ENCODE data around the gene TAS2R20. TPM values are rescaled to one million over a fixed set of nuclear protein-coding genes. Genes with fewer than 3 reads are reported as not detected.

TAS2R20 gene
- total RNA-seq, 1 donor from 2014 or later: 1.5 TPM

DNA sequence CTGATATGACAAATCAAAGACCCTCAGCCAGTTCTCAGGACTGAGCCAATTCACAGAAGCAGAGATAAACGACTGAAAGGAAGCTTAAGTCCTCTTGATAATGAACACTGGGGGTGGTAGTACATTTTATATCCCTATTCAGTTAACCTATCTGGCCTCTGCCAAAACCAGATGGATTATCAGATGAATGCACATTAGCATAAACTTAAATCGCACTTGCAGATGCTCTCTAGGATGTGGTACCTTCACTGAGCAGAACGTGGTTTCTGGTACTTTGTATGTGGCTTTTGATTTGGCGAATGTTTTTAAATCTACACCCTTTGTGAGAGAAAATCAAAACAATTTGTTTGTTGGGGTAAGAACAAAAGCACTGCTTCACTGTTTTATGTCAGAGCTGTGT, 37.9 kb downstream of the TAS2R20 start:
- no peak for DNase-seq (ENCODE audit: low spot score)

DNA sequence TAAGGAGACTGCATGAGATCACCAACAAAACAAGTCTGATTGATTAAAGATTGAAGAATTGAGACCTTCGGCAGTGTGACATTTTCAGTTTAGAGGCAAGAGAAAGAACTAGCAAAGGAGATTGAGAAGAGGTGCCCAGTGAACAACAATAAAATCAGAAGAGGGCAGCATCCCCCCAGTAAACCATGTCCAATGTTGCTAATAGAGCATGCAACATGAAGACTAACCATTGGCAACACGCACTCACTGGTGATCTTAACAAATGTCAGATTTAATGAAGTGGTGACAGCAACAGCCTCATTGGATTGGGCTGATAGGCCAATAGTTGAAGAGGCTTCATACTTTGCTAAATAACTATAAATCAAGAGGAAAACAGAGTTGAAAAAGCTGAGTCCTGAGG, 38.3 kb downstream of the TAS2R20 start:
- DNase-seq (ENCODE audit: low spot score): no peak

DNA sequence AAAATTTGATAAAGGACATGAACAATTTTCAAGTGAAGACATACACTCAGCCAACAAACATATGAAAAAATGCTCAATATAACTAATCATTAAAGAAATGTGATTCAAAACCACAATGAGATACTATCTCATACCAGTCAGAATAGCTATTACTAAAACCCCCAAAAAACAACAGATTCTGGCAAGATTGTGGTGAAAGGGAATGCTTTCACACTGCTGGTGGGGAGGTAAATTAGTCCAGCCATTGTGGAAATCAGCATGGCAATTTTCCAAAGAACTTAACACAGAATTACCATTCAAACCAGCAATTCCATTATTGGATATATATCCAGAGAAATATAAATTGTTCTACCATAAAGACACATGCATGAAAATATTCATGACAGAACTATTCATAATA, 40.4 kb downstream of the TAS2R20 start:
- DNase-seq (ENCODE audit: low spot score): no peak

DNA sequence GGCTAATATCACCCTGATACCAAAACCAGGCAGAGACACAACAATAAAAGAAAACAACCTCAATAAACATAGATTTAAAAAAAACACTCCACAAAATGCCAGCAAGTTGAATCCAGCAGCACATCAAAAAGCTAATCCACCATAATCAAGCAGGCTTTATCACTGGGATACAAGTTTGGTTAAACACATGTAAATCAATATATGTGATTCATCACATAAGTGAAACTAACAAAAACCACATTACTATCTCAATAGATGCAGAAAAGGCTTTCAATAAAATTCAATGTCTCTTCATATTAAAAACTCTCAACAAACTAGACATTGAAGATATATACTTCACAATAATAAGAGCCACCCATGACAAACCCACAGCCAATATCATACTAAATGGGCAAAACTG, 42.0 kb downstream of the TAS2R20 start:
- no peak for DNase-seq (ENCODE audit: low spot score)

DNA sequence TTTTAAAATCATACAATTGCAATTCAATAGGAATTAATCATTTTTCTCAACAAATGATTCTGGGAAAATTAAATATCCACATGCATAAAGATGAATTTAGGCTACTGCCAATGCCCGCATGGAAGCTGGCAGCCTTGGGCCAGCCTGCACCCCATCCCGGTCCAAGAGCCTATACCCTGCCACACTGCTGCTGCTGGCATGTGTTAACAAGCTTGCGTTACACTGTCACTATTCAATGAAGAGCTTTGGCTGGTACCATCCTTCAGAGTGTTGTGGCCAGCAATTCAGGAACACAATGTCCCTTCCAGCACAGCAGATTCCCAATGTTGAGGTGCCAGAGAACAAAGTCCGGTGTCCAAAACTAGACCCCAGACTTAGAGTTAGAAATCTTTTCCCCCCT, 45.5 kb downstream of the TAS2R20 start:
- DNase-seq (ENCODE audit: low spot score): no peak

Other genes with a start within 250 kb of the TAS2R20 start
- not detected for gene TAS2R7, start 195.7 kb downstream of the TAS2R20 start, total RNA-seq
- gene TAS2R8, start 191.0 kb downstream of the TAS2R20 start, total RNA-seq: not detected
- not detected for gene TAS2R9, start 188.1 kb downstream of the TAS2R20 start, total RNA-seq
- gene TAS2R10, start 171.9 kb downstream of the TAS2R20 start, total RNA-seq: 0.32 TPM
- 0.93 TPM for gene PRR4, start 148.8 kb downstream of the TAS2R20 start, total RNA-seq
- gene PRH1, start 114.0 kb downstream of the TAS2R20 start, total RNA-seq: 13.0 TPM
- 1.2 TPM for gene TAS2R13, start 88.7 kb downstream of the TAS2R20 start, total RNA-seq
- gene PRH2, start 69.1 kb downstream of the TAS2R20 start, total RNA-seq: not detected
- 2.4 TPM for gene TAS2R14, start 59.0 kb downstream of the TAS2R20 start, total RNA-seq
- gene TAS2R50, start 11.4 kb downstream of the TAS2R20 start, total RNA-seq: 2.0 TPM
- 2.8 TPM for gene TAS2R19, start 24.3 kb upstream of the TAS2R20 start, total RNA-seq
- gene TAS2R31, start 33.1 kb upstream of the TAS2R20 start, total RNA-seq: 3.7 TPM
- 1.8 TPM for gene TAS2R46, start 64.0 kb upstream of the TAS2R20 start, total RNA-seq
- not detected for gene TAS2R43, start 94.0 kb upstream of the TAS2R20 start, total RNA-seq
- gene TAS2R30, start 136.3 kb upstream of the TAS2R20 start, total RNA-seq: 4.1 TPM
- 8.6 TPM for gene SMIM10L1, start 172.9 kb upstream of the TAS2R20 start, total RNA-seq
- gene TAS2R42, start 188.6 kb upstream of the TAS2R20 start, total RNA-seq: not detected

Data from mesenteric fat pad (tissue), 1 donor.